Mucosa of rectum (tissue), 2 donors: Measurements from ENCODE around the gene GPR32.
"Not testable (repeated sequence)": the region's sequence is repeated elsewhere in the genome, so short reads cannot be mapped to it uniquely, and the experiment has no call there.

Experiments used
- H3K27ac ChIP-seq, 2 donors: one replicate each; pipeline ENCODE4 v1.7.0; 2013; ENCODE audit warnings: inconsistent platforms in 2 of 2, low read depth in 2 of 2, low read length in 2 of 2
- H3K27me3 ChIP-seq, 2 donors: one replicate each; pipeline ENCODE4 v1.7.0; 2013; ENCODE audit warnings: low read length in 2 of 2; ENCODE audit not compliant: control insufficient read depth in 2 of 2, insufficient read depth in 2 of 2
- H3K36me3 ChIP-seq, 2 donors: one replicate each; pipeline ENCODE4 v1.7.0; 2013; ENCODE audit warnings: low read length in 2 of 2; ENCODE audit not compliant: control insufficient read depth in 2 of 2, insufficient read depth in 2 of 2
- H3K4me1 ChIP-seq, 2 donors: one replicate each; pipeline ENCODE4 v1.7.0; 2013; ENCODE audit warnings: low read length in 2 of 2, mild to moderate bottlenecking in 1 of 2; ENCODE audit not compliant: control insufficient read depth in 2 of 2, insufficient read depth in 2 of 2
- H3K4me3 ChIP-seq, 2 donors: one replicate each; pipeline ENCODE4 v1.7.0; 2013; ENCODE audit warnings: low read length in 2 of 2
- H3K9ac ChIP-seq, 2 donors: one replicate each; pipeline ENCODE4 v1.7.0; 2013; ENCODE audit warnings: low read length in 2 of 2, low read depth in 1 of 2, mild to moderate bottlenecking in 1 of 2
- H3K9me3 ChIP-seq, 2 donors: one replicate each; pipeline ENCODE4 v1.7.0; 2013; ENCODE audit warnings: low read length in 2 of 2; ENCODE audit not compliant: control insufficient read depth in 2 of 2
- donor health status: healthy.
- donor health status: Normal muscosa, but diverticular disease.

The GPR32 gene

GRCh38 chr19:50770164-50770563, at the start of gene GPR32:
Gene GPR32 (plus strand): TSS chr19:50770464. CDS start chr19:50770601, 137 bp downstream.
- H3K4me3 ChIP-seq, H3K9ac ChIP-seq, H3K27me3 ChIP-seq, H3K36me3 ChIP-seq, H3K9me3 ChIP-seq, H3K27ac ChIP-seq, H3K4me1 ChIP-seq: not testable (repeated sequence)

GRCh38 chr19:50720921-50721381, 49.3 kb upstream of the GPR32 start:
- no peak overlapping the region for H3K27ac ChIP-seq
- H3K9ac ChIP-seq = no peak overlapping the region
- peaks cover 3 to 11% of the 10 kb centered on the region in 2 donors for H3K4me1 ChIP-seq
- H3K4me3 ChIP-seq = no peak overlapping the region
- H3K9me3 ChIP-seq = no peaks in the 10 kb centered on the region
- peaks cover 25 to 41% of the 10 kb centered on the region in 2 donors for H3K27me3 ChIP-seq
- H3K36me3 ChIP-seq = no peaks in the 10 kb centered on the region

- Histone ChIP-seq H3K36me3 (no peaks in the 10 kb centered on the region), H3K27me3 (peaks cover 25 to 37% of the 10 kb centered on the region in 2 donors), H3K4me3 (no peak overlapping the region), H3K4me1 (peaks cover 3 to 11% of the 10 kb centered on the region in 2 donors), H3K9me3 (no peaks in the 10 kb centered on the region), H3K27ac (no peak overlapping the region), H3K9ac (no peak overlapping the region)
These were observed 48.7 kb upstream of the GPR32 start for GRCh38 chr19:50721441-50722137.

- Histone ChIP-seq H3K27ac (peak overlapping the region; percentile 35 to 52), H3K4me1 (peaks cover 3 to 11% of the 10 kb centered on the region in 2 donors), H3K27me3 (peaks cover 24 to 30% of the 10 kb centered on the region in 2 donors), H3K36me3 (no peaks in the 10 kb centered on the region), H3K9ac (no peak overlapping the region), H3K4me3 (peak overlapping the region in 1 of 2 donors; percentile 26), H3K9me3 (no peaks in the 10 kb centered on the region)
These were observed 47.9 kb upstream of the GPR32 start for GRCh38 chr19:50722201-50723013.

GRCh38 chr19:50723069-50723468, 47.2 kb upstream of the GPR32 start, which contains the start of gene CLEC11A:
Gene CLEC11A (plus strand): TSS chr19:50723364. CDS start chr19:50723526, 162 bp downstream.
- Histone ChIP-seq H3K9me3 (no peaks in the 10 kb centered on the region), H3K9ac (peak within 1 kb of the TSS; percentile 6 to 27), H3K4me1 (peaks cover 3 to 11% of the 10 kb centered on the region in 2 donors), H3K27me3 (peaks cover 20 to 31% of the 10 kb centered on the region in 2 donors), H3K36me3 (no peaks in the 10 kb centered on the region), H3K27ac (peak within 1 kb of the TSS; percentile 45 to 52), H3K4me3 (peak within 1 kb of the TSS; percentile 59 to 64)

- H3K9ac ChIP-seq = peak overlapping the region; percentile 27 to 32
- H3K4me1 ChIP-seq = peaks cover 3 to 11% of the 10 kb centered on the region in 2 donors
- peaks cover 20 to 31% of the 10 kb centered on the region in 2 donors for H3K27me3 ChIP-seq
- H3K27ac ChIP-seq = peak overlapping the region in 1 of 2 donors; percentile 48
- peak overlapping the region; percentile 59 to 64 for H3K4me3 ChIP-seq
- H3K9me3 ChIP-seq = no peaks in the 10 kb centered on the region
- no peaks in the 10 kb centered on the region for H3K36me3 ChIP-seq
These were observed 46.3 kb upstream of the GPR32 start for GRCh38 chr19:50723735-50724521.

- Histone ChIP-seq H3K9me3 (no peaks in the 10 kb centered on the region), H3K9ac (peak overlapping the region; percentile 32 to 67), H3K4me1 (peaks cover 3 to 11% of the 10 kb centered on the region in 2 donors), H3K4me3 (peak overlapping the region; percentile 59 to 73), H3K27ac (peak overlapping the region in 1 of 2 donors; percentile 38), H3K36me3 (no peaks in the 10 kb centered on the region), H3K27me3 (peaks cover 20 to 31% of the 10 kb centered on the region in 2 donors)
These were observed 45.6 kb upstream of the GPR32 start for GRCh38 chr19:50724522-50725217.

- Histone ChIP-seq H3K4me3 (peak overlapping the region; percentile 59 to 73), H3K4me1 (peaks cover 3 to 11% of the 10 kb centered on the region in 2 donors), H3K27me3 (peaks cover 19 to 29% of the 10 kb centered on the region in 2 donors), H3K36me3 (no peaks in the 10 kb centered on the region), H3K27ac (no peak overlapping the region), H3K9me3 (no peaks in the 10 kb centered on the region), H3K9ac (peak overlapping the region; percentile 41 to 67)
These were observed 44.9 kb upstream of the GPR32 start for GRCh38 chr19:50725218-50725910.

GRCh38 chr19:50725911-50726230, 44.4 kb upstream of the GPR32 start:
- H3K27ac ChIP-seq = no peak overlapping the region
- H3K36me3 ChIP-seq = no peaks in the 10 kb centered on the region

More at GRCh38 chr19:50725911-50726230, 44.4 kb upstream of the GPR32 start:
- Histone ChIP-seq H3K4me1 (peaks cover 3 to 11% of the 10 kb centered on the region in 2 donors), H3K9ac (no peak overlapping the region), H3K27me3 (peaks cover 14 to 24% of the 10 kb centered on the region in 2 donors), H3K4me3 (peak overlapping the region; percentile 59 to 73), H3K9me3 (no peaks in the 10 kb centered on the region)
